Adrenal gland (tissue), 5 donors: ENCODE measurements around the gene HIVEP1.

Experiments used
- CTCF ChIP-seq, 6 experiments: fragments of 450-650 bp in 4 of 6; fragments of 200-600 bp in 2 of 6; sonication (generic) in 1 of 6; IDR thresholded peaks; 1 replicate in 5 of 6; 2 replicates in 1 of 6; pipeline versions ENCODE4 v1.5.1 to v1.8.0; 2016 to 2021; ENCODE audit warnings: antibody characterized with exemption in 6 of 6, mild to moderate bottlenecking in 2 of 6, moderate library complexity in 1 of 6
- POLR2A ChIP-seq, 2 donors: fragments of 450-650 bp; IDR thresholded peaks; one replicate each; pipeline ENCODE4 v1.6.1; 2017; ENCODE audit warnings: antibody characterized with exemption in 2 of 2, mild to moderate bottlenecking in 2 of 2, moderate library complexity in 1 of 2
- donor health status: DM: no; HTN: no; CAD: no.

- TF ChIP-seq CTCF (IDR thresholded peaks at IDR 0.05) (no peak), POLR2A (IDR thresholded peaks at IDR 0.05) (peak; percentile 16 to 45)
These were observed at the start of gene HIVEP1 for GRCh38 chr6:12012038-12012557.
